Natural killer cell (primary cell): ENCODE measurements around the gene TAS2R30. TPM values are rescaled to one million over a fixed set of nuclear protein-coding genes. Genes with fewer than 3 reads are reported as not detected.

ENCODE experiments used
- ATAC-seq, 3 donors: fragments of 150-1000 bp in 2 of 3; fragments of 200-7000 bp in 1 of 3; cut with Tn5 transposase; 1 replicate in 1 of 3; 2 replicates in 2 of 3; pipeline ENCODE4 v1.10.0; 2021; ENCODE audit warnings: mild to moderate bottlenecking in 2 of 3, moderate library complexity in 2 of 3
- DNase-seq, 2 donors: peaks; one replicate each; pipeline versions ENCODE4 v3.0.0 to v3.0.0-alpha.2; 2013 to 2021; ENCODE audit warnings: mixed read lengths in 1 of 2
- H3K27ac ChIP-seq: one replicate; pipeline ENCODE4 v1.5.1; 2013; ENCODE audit warnings: mild to moderate bottlenecking, low read length
- H3K27me3 ChIP-seq: one replicate; pipeline ENCODE4 v1.6.1; 2013; ENCODE audit warnings: low read length; ENCODE audit not compliant: control insufficient read depth, insufficient read depth
- H3K36me3 ChIP-seq: one replicate; pipeline ENCODE4 v1.6.1; 2013; ENCODE audit warnings: low read length; ENCODE audit not compliant: control insufficient read depth, insufficient read depth
- H3K4me1 ChIP-seq: one replicate; pipeline ENCODE4 v1.6.1; 2013; ENCODE audit warnings: low read length; ENCODE audit not compliant: control insufficient read depth, insufficient read depth
- H3K4me3 ChIP-seq: one replicate; pipeline ENCODE4 v1.5.1; 2013; ENCODE audit warnings: low read length
- H3K9me3 ChIP-seq: one replicate; pipeline ENCODE4 v1.6.1; 2013; ENCODE audit warnings: low read length; ENCODE audit not compliant: control insufficient read depth, insufficient read depth
- H3K27ac Mint-ChIP-seq, 2 donors: one replicate each; pipeline ENCODE4 v1.8.0; 2022; ENCODE audit warnings: mild to moderate bottlenecking in 2 of 2, mixed read lengths in 2 of 2, moderate library complexity in 1 of 2
- H3K27me3 Mint-ChIP-seq, 2 donors: one replicate each; pipeline ENCODE4 v1.8.0; 2022; ENCODE audit warnings: low read depth in 2 of 2, mixed read lengths in 2 of 2
- H3K36me3 Mint-ChIP-seq: one replicate; pipeline ENCODE4 v1.8.0; 2022; ENCODE audit warnings: mixed read lengths
- H3K4me1 Mint-ChIP-seq, 2 donors: one replicate each; pipeline ENCODE4 v1.8.0; 2022; ENCODE audit warnings: mixed read lengths in 2 of 2
- H3K4me3 Mint-ChIP-seq: one replicate; pipeline ENCODE4 v1.8.0; 2022; ENCODE audit warnings: mild to moderate bottlenecking, moderate library complexity, mixed read lengths
- H3K9me3 Mint-ChIP-seq, 2 donors: one replicate each; pipeline ENCODE4 v1.8.0; 2022; ENCODE audit warnings: mixed read lengths in 2 of 2
- CTCF ChIP-seq: fragments of 200-600 bp; IDR thresholded peaks from one replicate; pipeline ENCODE4 v1.8.0; 2022; ENCODE audit warnings: antibody characterized with exemption
- WGBS: methylation state at CpG from one replicate; pipeline ENCODE4 v1.1.7; 2013; ENCODE audit warnings: missing lambda C conversion rate; ENCODE audit not compliant: insufficient coverage; 5-methylcytosine and 5-hydroxymethylcytosine counted together
- intact Hi-C: fragments of 100-400 bp; cut with micrococcal nuclease; formaldehyde crosslinking; loops from one replicate; pipeline ENCODE4 v1.14.2; 2022
- total RNA-seq, 4 donors: library from RNA; stranded (reverse); fragments of 120-200 nt in 1 of 4; gene quantifications; one replicate each; pipeline versions ENCODE4 v1.2.3 to v1.2.4, GENCODE V29; 2013 to 2022

The TAS2R30 gene
- total RNA-seq, 3 donors from 2014 or later (not counting 1 experiment from before 2014, with no cell fraction given) = 6.9 to 9.7 (median 6.9) TPM

GRCh38 chr12:11085419-11085818, 49.0 kb downstream of the TAS2R30 start:
- no peak overlapping the region for H3K4me3 ChIP-seq
- no peak overlapping the region for H3K4me3 Mint-ChIP-seq
- H3K27me3 Mint-ChIP-seq = no peaks in the 10 kb centered on the region
- intact Hi-C loops = no loop called here
- DNase-seq (no peak), ATAC-seq (no peak)
- no peak overlapping the region for H3K27ac Mint-ChIP-seq
- peaks cover 3 to 6% of the 10 kb centered on the region in 2 donors for H3K9me3 Mint-ChIP-seq
- H3K27me3 ChIP-seq = no peaks in the 10 kb centered on the region
- peaks cover 8% of the 10 kb centered on the region for H3K36me3 Mint-ChIP-seq
- no peak for TF ChIP-seq CTCF
- H3K36me3 ChIP-seq = no peaks in the 10 kb centered on the region
- WGBS = no CpG with 5 or more reads among the region's 3 CpGs
- no peak overlapping the region for H3K27ac ChIP-seq
- no peaks in the 10 kb centered on the region for H3K4me1 ChIP-seq
- peaks cover 0 to 18% of the 10 kb centered on the region in 2 donors for H3K4me1 Mint-ChIP-seq
- no peaks in the 10 kb centered on the region for H3K9me3 ChIP-seq

Other genes with a start within 250 kb of the TAS2R30 start
- gene TAS2R13, start 225.1 kb downstream of the TAS2R30 start, total RNA-seq = 1 to 10 TPM; 1.6 to 2.5 (median 2.0) TPM
- 1 to 10 TPM in 1 of 3 donors, not detected in 2; 1.0 TPM for gene PRH2, start 205.4 kb downstream of the TAS2R30 start, total RNA-seq
- gene TAS2R14, start 195.4 kb downstream of the TAS2R30 start, total RNA-seq = 1 to 10 TPM; 3.6 to 4.8 (median 4.4) TPM
- 1 to 10 TPM in 2 of 3 donors, under 1 TPM in 1; 0.88 to 3.0 (median 2.0) TPM for gene TAS2R50, start 147.7 kb downstream of the TAS2R30 start, total RNA-seq
- gene TAS2R20, start 136.3 kb downstream of the TAS2R30 start, total RNA-seq = 1 to 10 TPM; 2.0 to 2.8 (median 2.4) TPM
- gene TAS2R19, start 112.0 kb downstream of the TAS2R30 start, total RNA-seq = 1 to 10 TPM; 2.9 to 4.1 (median 3.8) TPM
- 1 to 10 TPM; 3.7 to 6.2 (median 4.0) TPM for gene TAS2R31, start 103.2 kb downstream of the TAS2R30 start, total RNA-seq
- 1 to 10 TPM; 3.3 to 4.5 (median 4.4) TPM for gene TAS2R46, start 72.3 kb downstream of the TAS2R30 start, total RNA-seq
- 1 to 10 TPM; 2.1 to 6.7 (median 4.5) TPM for gene TAS2R43, start 42.3 kb downstream of the TAS2R30 start, total RNA-seq
- 10 to 100 TPM in 1 of 3 donors, 1 to 10 TPM in 2; 8.6 to 10.7 (median 9.9) TPM for gene SMIM10L1, start 36.5 kb upstream of the TAS2R30 start, total RNA-seq
- not detected for gene TAS2R42, start 52.3 kb upstream of the TAS2R30 start, total RNA-seq
- gene PRB3, start 135.1 kb upstream of the TAS2R30 start, total RNA-seq = not detected
- not detected for gene PRB4, start 175.8 kb upstream of the TAS2R30 start, total RNA-seq